Mesenchymal stem cell (in vitro differentiated cells and primary cell): ENCODE measurements around the gene MVB12B.

ENCODE experiments used
- DNase-seq: peaks from one replicate; pipeline ENCODE4 v3.0.0-alpha.2; 2013
- H2AFZ ChIP-seq: one replicate; pipeline ENCODE4 v1.6.1; 2013; ENCODE audit warnings: low read depth, mild to moderate bottlenecking, control low read depth, inconsistent platforms, low read length, moderate library complexity
- H2AK5ac ChIP-seq: 2 replicates; pipeline ENCODE4 v1.6.1; 2013; ENCODE audit warnings: low read length, moderate library complexity, mild to moderate bottlenecking, inconsistent platforms; ENCODE audit not compliant: severe bottlenecking
- H2BK120ac ChIP-seq: one replicate; pipeline ENCODE4 v1.6.1; 2013; ENCODE audit warnings: low read depth, mild to moderate bottlenecking, inconsistent platforms, low read length, moderate library complexity
- H2BK12ac ChIP-seq, 2 experiments: one replicate each; pipeline ENCODE4 v1.6.1; 2013; ENCODE audit warnings: inconsistent platforms in 2 of 2, low read length in 2 of 2, mild to moderate bottlenecking in 2 of 2, moderate library complexity in 2 of 2, control low read depth in 1 of 2
- H2BK15ac ChIP-seq: one replicate; pipeline ENCODE4 v1.6.1; 2013; ENCODE audit warnings: mild to moderate bottlenecking, low read depth, inconsistent platforms; ENCODE audit not compliant: poor library complexity, severe bottlenecking
- H2BK5ac ChIP-seq: 2 replicates; pipeline ENCODE4 v1.6.1; 2013; ENCODE audit warnings: low read depth, mild to moderate bottlenecking, low read length, control low read depth, inconsistent platforms; ENCODE audit not compliant: poor library complexity, severe bottlenecking
- H3K14ac ChIP-seq, 2 experiments: one replicate each; pipeline ENCODE4 v1.6.1; 2013; ENCODE audit warnings: inconsistent platforms in 2 of 2, low read length in 2 of 2, control low read depth in 1 of 2, mild to moderate bottlenecking in 1 of 2, moderate library complexity in 1 of 2
- H3K18ac ChIP-seq, 2 experiments: one replicate each; pipeline ENCODE4 v1.6.1; 2013; ENCODE audit warnings: inconsistent platforms in 2 of 2, low read length in 2 of 2, control low read depth in 1 of 2, low read depth in 1 of 2, mild to moderate bottlenecking in 1 of 2
- H3K23ac ChIP-seq, 2 experiments: one replicate each; pipeline ENCODE4 v1.6.1; 2013; ENCODE audit warnings: inconsistent platforms in 2 of 2, low read length in 2 of 2, mild to moderate bottlenecking in 2 of 2, moderate library complexity in 2 of 2, control low read depth in 1 of 2
- H3K27ac ChIP-seq: 2 replicates; pipeline ENCODE4 v1.5.1; 2013; ENCODE audit warnings: mild to moderate bottlenecking, moderate library complexity, low read length, control low read depth, inconsistent platforms; ENCODE audit not compliant: poor library complexity, severe bottlenecking
- H3K27me3 ChIP-seq, 2 experiments: 2 replicates each; pipeline versions ENCODE4 v1.6.1 to v1.7.0; 2013; ENCODE audit warnings: low read length in 2 of 2, mild to moderate bottlenecking in 2 of 2, moderate library complexity in 2 of 2, control low read depth in 1 of 2, inconsistent platforms in 1 of 2; ENCODE audit not compliant: control insufficient read depth in 1 of 2, insufficient read depth in 1 of 2
- H3K36me3 ChIP-seq, 2 experiments: 2 replicates each; pipeline versions ENCODE4 v1.6.1 to v1.7.0; 2013; ENCODE audit warnings: low read length in 2 of 2, control low read depth in 1 of 2, inconsistent platforms in 1 of 2, low read depth in 1 of 2, mild to moderate bottlenecking in 1 of 2; ENCODE audit not compliant: insufficient read depth in 2 of 2, control insufficient read depth in 1 of 2
- H3K4ac ChIP-seq, 2 experiments: one replicate each; pipeline ENCODE4 v1.6.1; 2013; ENCODE audit warnings: inconsistent platforms in 2 of 2, low read length in 2 of 2, mild to moderate bottlenecking in 2 of 2, moderate library complexity in 2 of 2, control low read depth in 1 of 2, low read depth in 1 of 2
- H3K4me1 ChIP-seq: 2 replicates; pipeline ENCODE4 v1.6.1; 2013; ENCODE audit warnings: low read depth, low read length, control low read depth; ENCODE audit not compliant: control insufficient read depth, insufficient read depth
- H3K4me2 ChIP-seq: 2 replicates; pipeline ENCODE4 v1.6.1; 2013; ENCODE audit warnings: low read length, mild to moderate bottlenecking, inconsistent platforms; ENCODE audit not compliant: poor library complexity, severe bottlenecking
- H3K4me3 ChIP-seq, 2 experiments: 2 replicates each; pipeline versions ENCODE4 v1.5.1 to v1.7.0; 2013; ENCODE audit warnings: low read length in 2 of 2, mild to moderate bottlenecking in 2 of 2, control low read depth in 1 of 2, low read depth in 1 of 2; ENCODE audit not compliant: insufficient read depth in 1 of 2
- H3K79me1 ChIP-seq: replicated peaks from 2 replicates; pipeline ENCODE4 v1.6.1; 2013; ENCODE audit warnings: mild to moderate bottlenecking, control low read depth, low read length, inconsistent platforms; ENCODE audit not compliant: poor library complexity, severe bottlenecking
- H3K9ac ChIP-seq: 2 replicates; pipeline ENCODE4 v1.7.0; 2013; ENCODE audit warnings: mild to moderate bottlenecking, low read length, moderate library complexity
- H3K9me3 ChIP-seq: 2 replicates; pipeline ENCODE4 v1.7.0; 2013; ENCODE audit warnings: mild to moderate bottlenecking, low read length; ENCODE audit not compliant: control insufficient read depth
- H4K8ac ChIP-seq: one replicate; pipeline ENCODE4 v1.6.1; 2013; ENCODE audit warnings: inconsistent platforms, mild to moderate bottlenecking, low read length, moderate library complexity
- H4K91ac ChIP-seq: one replicate; pipeline ENCODE4 v1.6.1; 2013; ENCODE audit warnings: mild to moderate bottlenecking, low read length, inconsistent platforms
- WGBS: methylation state at CpG from one replicate; pipeline ENCODE4 v1.1.7; 2013; ENCODE audit warnings: mixed read lengths; 5-methylcytosine and 5-hydroxymethylcytosine counted together

The MVB12B gene

GRCh38 chr9:126420643-126421564, 94.3 kb downstream of the MVB12B start:
- Histone ChIP-seq H3K9ac (no peak overlapping the region), H3K27ac (no peak overlapping the region), H3K14ac (no peak overlapping the region), H3K4me2 (no peak overlapping the region), H3K4me3 (no peak overlapping the region), H3K4ac (no peak overlapping the region), H3K36me3 (peaks cover 13% of the 10 kb centered on the region in 2 experiments), H4K8ac (peak overlapping the region; percentile 23), H3K9me3 (no peaks in the 10 kb centered on the region), H3K18ac (no peak overlapping the region), H2BK12ac (no peak overlapping the region), H3K4me1 (peaks cover 29% of the 10 kb centered on the region), H2BK15ac (no peak overlapping the region), H3K23ac (no peak overlapping the region), H2AFZ (no peak overlapping the region), H3K79me1 (no peaks in the 10 kb centered on the region), H2AK5ac (no peak overlapping the region), H3K27me3 (no peaks in the 10 kb centered on the region), H2BK120ac (no peak overlapping the region), H2BK5ac (no peak overlapping the region), H4K91ac (no peak overlapping the region)
- 89% methylated on average over 17 of the region's 17 CpGs for WGBS
- peak; percentile 29 for DNase-seq

GRCh38 chr9:126421567-126422428, 95.2 kb downstream of the MVB12B start:
- WGBS, result 87% methylated on average over 23 of the region's 25 CpGs
- no peak overlapping the region for H2BK15ac ChIP-seq

GRCh38 chr9:126423142-126423915, 96.7 kb downstream of the MVB12B start:
- Histone ChIP-seq H2BK15ac (no peak overlapping the region), H4K91ac (no peak overlapping the region), H3K18ac (no peak overlapping the region), H3K79me1 (no peaks in the 10 kb centered on the region), H2AFZ (no peak overlapping the region), H2AK5ac (no peak overlapping the region), H4K8ac (no peak overlapping the region), H3K14ac (peak overlapping the region in 1 of 2 experiments; percentile 35), H3K4me2 (no peak overlapping the region), H3K23ac (no peak overlapping the region), H2BK12ac (no peak overlapping the region), H3K9ac (no peak overlapping the region), H3K4me3 (no peak overlapping the region), H2BK120ac (no peak overlapping the region), H3K9me3 (no peaks in the 10 kb centered on the region), H3K27ac (no peak overlapping the region), H3K4me1 (peaks cover 29% of the 10 kb centered on the region), H3K4ac (no peak overlapping the region), H2BK5ac (no peak overlapping the region), H3K36me3 (peaks cover 13% of the 10 kb centered on the region in 2 experiments), H3K27me3 (no peaks in the 10 kb centered on the region)
- no peak for DNase-seq
- WGBS, result 96% methylated on average over 9 of the region's 10 CpGs

More at GRCh38 chr9:126421567-126422428, 95.2 kb downstream of the MVB12B start:
- H3K36me3 ChIP-seq, result peaks cover 13% of the 10 kb centered on the region in 2 experiments
- H2BK12ac ChIP-seq, result no peak overlapping the region
- no peak overlapping the region for H3K9ac ChIP-seq
- no peak overlapping the region for H3K4me2 ChIP-seq
- no peak overlapping the region for H2AFZ ChIP-seq
- H3K79me1 ChIP-seq, result no peaks in the 10 kb centered on the region
- no peak overlapping the region for H3K23ac ChIP-seq
- H3K18ac ChIP-seq, result no peak overlapping the region
- no peak for DNase-seq
- no peak overlapping the region for H2BK5ac ChIP-seq
- H4K91ac ChIP-seq, result no peak overlapping the region
- no peak overlapping the region for H2AK5ac ChIP-seq
- no peaks in the 10 kb centered on the region for H3K9me3 ChIP-seq
- H3K14ac ChIP-seq, result no peak overlapping the region
- H3K4ac ChIP-seq, result no peak overlapping the region
- peaks cover 29% of the 10 kb centered on the region for H3K4me1 ChIP-seq
- peak overlapping the region; percentile 23 for H4K8ac ChIP-seq
- H3K27me3 ChIP-seq, result no peaks in the 10 kb centered on the region
- H3K27ac ChIP-seq, result no peak overlapping the region
- H3K4me3 ChIP-seq, result no peak overlapping the region
- H2BK120ac ChIP-seq, result no peak overlapping the region
